GM12878 (cell line): Measurements from ENCODE around the gene CTNNA2. TPM values are rescaled to one million over a fixed set of nuclear protein-coding genes. Genes with fewer than 3 reads are reported as not detected.

Source experiments
- CREB1 ChIP-seq: IDR thresholded peaks from 2 replicates; pipeline ENCODE4 v1.6.1; 2012; ENCODE audit warnings: low read depth, mild to moderate bottlenecking, inconsistent platforms
- CTCF ChIP-seq, 3 experiments: IDR thresholded peaks in 2 of 3; conservative IDR thresholded peaks in 1 of 3; 2 replicates each; pipeline ENCODE4 v1.5.1; 2011; ENCODE audit warnings: low read depth in 3 of 3, low read length in 3 of 3, mild to moderate bottlenecking in 3 of 3, control low read depth in 2 of 3, moderate library complexity in 2 of 3, inconsistent platforms in 1 of 3, mixed read lengths in 1 of 3; ENCODE audit not compliant: control insufficient read depth in 2 of 3, insufficient read depth in 1 of 3; ENCODE audit errors: extremely low read depth in 1 of 3
- ETV6 ChIP-seq, 2 experiments: fragments of 450-650 bp in 1 of 2; IDR thresholded peaks in 1 of 2; conservative IDR thresholded peaks in 1 of 2; 2 replicates each; pipeline ENCODE4 v1.6.1; 2014; ENCODE audit warnings: antibody characterized with exemption in 1 of 2, borderline replicate concordance in 1 of 2, low read depth in 1 of 2, mild to moderate bottlenecking in 1 of 2, moderate library complexity in 1 of 2
- EZH2 ChIP-seq: IDR thresholded peaks from 2 replicates; pipeline ENCODE4 v1.6.1; 2012; ENCODE audit warnings: low read depth, mild to moderate bottlenecking, control low read depth, inconsistent platforms, low read length, borderline replicate concordance; ENCODE audit not compliant: control insufficient read depth
- FOXK2 ChIP-seq: fragments of 450-650 bp; IDR thresholded peaks from 2 replicates; pipeline ENCODE4 v1.6.1; 2017; ENCODE audit warnings: mild to moderate bottlenecking, moderate library complexity
- FOXM1 ChIP-seq: IDR thresholded peaks from 2 replicates; pipeline ENCODE4 v1.6.1; 2012; ENCODE audit warnings: low read depth, mild to moderate bottlenecking, inconsistent platforms, low read length, moderate library complexity
- HDAC6 ChIP-seq: fragments of 200-600 bp; sonication (generic); IDR thresholded peaks from one replicate; pipeline ENCODE4 v1.8.0; 2017; ENCODE audit warnings: antibody characterized with exemption; ENCODE audit not compliant: unreplicated experiment
- IRF5 ChIP-seq: fragments of 450-650 bp; IDR thresholded peaks from 2 replicates; pipeline ENCODE4 v1.6.1; 2017; ENCODE audit warnings: borderline replicate concordance
- JUND ChIP-seq: IDR thresholded peaks from 2 replicates; pipeline ENCODE4 v1.6.1; 2012; ENCODE audit warnings: low read depth, mild to moderate bottlenecking, low read length, improper control_type of control experiment, moderate library complexity
- MYC ChIP-seq: IDR thresholded peaks from 2 replicates; pipeline ENCODE4 v1.6.1; 2011; ENCODE audit warnings: mild to moderate bottlenecking, low read length, moderate library complexity, inconsistent platforms; ENCODE audit not compliant: insufficient read depth, insufficient replicate concordance, insufficient read length, severe bottlenecking
- NBN ChIP-seq: fragments of 450-650 bp; IDR thresholded peaks from 2 replicates; pipeline ENCODE4 v1.6.1; 2016
- PML ChIP-seq: IDR thresholded peaks from 2 replicates; pipeline ENCODE4 v1.6.1; 2012; ENCODE audit warnings: low read length, inconsistent platforms
- POU2F2 ChIP-seq: IDR thresholded peaks from 3 replicates; pipeline ENCODE4 v1.6.1; 2011; ENCODE audit warnings: low read depth, mild to moderate bottlenecking, low read length, borderline replicate concordance
- SIX5 ChIP-seq: IDR thresholded peaks from 2 replicates; pipeline ENCODE4 v1.6.1; 2011; ENCODE audit warnings: mild to moderate bottlenecking, low read depth, low read length, moderate library complexity; ENCODE audit not compliant: severe bottlenecking
- SUZ12 ChIP-seq: fragments of 200-600 bp; sonication (generic); IDR thresholded peaks from one replicate; pipeline ENCODE4 v1.6.1; 2018; ENCODE audit warnings: antibody characterized with exemption, mild to moderate bottlenecking; ENCODE audit not compliant: unreplicated experiment
- TCF12 ChIP-seq: IDR thresholded peaks from 2 replicates; pipeline ENCODE4 v1.6.1; 2011; ENCODE audit warnings: low read depth, mild to moderate bottlenecking, low read length
- ZNF207 ChIP-seq: fragments of 450-650 bp; IDR thresholded peaks from 2 replicates; pipeline ENCODE4 v1.6.1; 2014; ENCODE audit warnings: antibody characterized with exemption, mild to moderate bottlenecking, borderline replicate concordance
- ZNF622 ChIP-seq: fragments of 450-650 bp; IDR thresholded peaks from 2 replicates; pipeline ENCODE4 v1.6.1; 2017; ENCODE audit warnings: mild to moderate bottlenecking, inconsistent platforms
- polyA plus RNA-seq, 11 experiments: library from polyadenylated mRNA; depleted of rRNA in 4 of 11; unstranded in 6 of 11; stranded (reverse) in 5 of 11; fragments of >200 nt; fragmentation: Nextera tagmentation in 4 of 11; fragmentation: Illumina TruSeq in 1 of 11; extraction: Ambion mirVana in 4 of 11; extraction: Trizol in 1 of 11; gene quantifications; 1 replicate in 1 of 11; 2 replicates in 10 of 11; pipeline versions ENCODE4 v1.2.1 to v1.2.3, GENCODE V29; 2011 to 2016; ENCODE audit warnings: inconsistent platforms in 2 of 11, missing spikeins in 2 of 11, low read depth in 1 of 11
- total RNA-seq, 4 experiments: library from RNA; depleted of rRNA in 3 of 4; stranded (reverse); fragments of >200 nt in 3 of 4; fragmentation: Illumina TruSeq in 1 of 4; extraction: Trizol in 1 of 4; gene quantifications; 2 replicates each; pipeline versions ENCODE4 v1.2.1 to v1.2.3, GENCODE V29; 2013 to 2021
- TF ChIP-seq, protein P1 (sequence below): IDR thresholded peaks from 2 replicates; pipeline ENCODE4 v1.6.1; 2012; ENCODE audit warnings: low read depth, low read length, improper control_type of control experiment
- TF ChIP-seq, protein P2 (sequence below): IDR thresholded peaks from 2 replicates; pipeline ENCODE4 v1.6.1; 2011; ENCODE audit warnings: low read depth, low read length, improper control_type of control experiment, borderline replicate concordance
- TF ChIP-seq, protein P3 (sequence below): fragments of 450-650 bp; formaldehyde crosslinking; IDR thresholded peaks from 2 replicates; pipeline ENCODE4 v1.4.0; 2020; ENCODE audit warnings: mild to moderate bottlenecking, moderate library complexity

The CTNNA2 gene
- total and polyA plus RNA-seq, 10 of the 15 experiments (the other 5 are each of a cell fraction or from before 2014, with no cell fraction given) = 2.4 to 36.2 (median 6.6) TPM

- TF ChIP-seq ETV6 (conservative IDR thresholded peaks at IDR 0.05 in 1 of 2, IDR thresholded peaks at IDR 0.05 in 1 of 2; ENCODE audit: borderline replicate concordance in 1 of 2, low read depth in 1 of 2) = no peak
- TF ChIP-seq FOXK2 = no peak
- peak; percentile 47; the same call in 1 of the 2 replicates for TF ChIP-seq JUND
- TF ChIP-seq POU2F2 = no peak
- no peak for TF ChIP-seq SUZ12
- no peak for TF ChIP-seq ZNF622
- TF ChIP-seq, protein P1, sequence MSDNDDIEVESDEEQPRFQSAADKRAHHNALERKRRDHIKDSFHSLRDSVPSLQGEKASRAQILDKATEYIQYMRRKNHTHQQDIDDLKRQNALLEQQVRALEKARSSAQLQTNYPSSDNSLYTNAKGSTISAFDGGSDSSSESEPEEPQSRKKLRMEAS = no peak
- TF ChIP-seq CTCF (IDR thresholded peaks at IDR 0.05 in 2 of 3, conservative IDR thresholded peaks at IDR 0.05 in 1 of 3; ENCODE audit: control insufficient read depth in 2 of 3, extremely low read depth in 1 of 3, insufficient read depth in 1 of 3, low read depth in 3 of 3, low read length in 3 of 3) = no peak
- TF ChIP-seq EZH2 = no peak
- no peak for TF ChIP-seq HDAC6
- no peak for TF ChIP-seq FOXM1
- TF ChIP-seq ZNF207 = no peak
- no peak for TF ChIP-seq SIX5
- TF ChIP-seq MYC = no peak
- TF ChIP-seq NBN = peak; percentile 75; the same call in 1 of the 2 replicates
- TF ChIP-seq, protein P2, sequence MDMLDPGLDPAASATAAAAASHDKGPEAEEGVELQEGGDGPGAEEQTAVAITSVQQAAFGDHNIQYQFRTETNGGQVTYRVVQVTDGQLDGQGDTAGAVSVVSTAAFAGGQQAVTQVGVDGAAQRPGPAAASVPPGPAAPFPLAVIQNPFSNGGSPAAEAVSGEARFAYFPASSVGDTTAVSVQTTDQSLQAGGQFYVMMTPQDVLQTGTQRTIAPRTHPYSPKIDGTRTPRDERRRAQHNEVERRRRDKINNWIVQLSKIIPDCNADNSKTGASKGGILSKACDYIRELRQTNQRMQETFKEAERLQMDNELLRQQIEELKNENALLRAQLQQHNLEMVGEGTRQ = no peak
- no peak for TF ChIP-seq CREB1
- TF ChIP-seq, protein P3, sequence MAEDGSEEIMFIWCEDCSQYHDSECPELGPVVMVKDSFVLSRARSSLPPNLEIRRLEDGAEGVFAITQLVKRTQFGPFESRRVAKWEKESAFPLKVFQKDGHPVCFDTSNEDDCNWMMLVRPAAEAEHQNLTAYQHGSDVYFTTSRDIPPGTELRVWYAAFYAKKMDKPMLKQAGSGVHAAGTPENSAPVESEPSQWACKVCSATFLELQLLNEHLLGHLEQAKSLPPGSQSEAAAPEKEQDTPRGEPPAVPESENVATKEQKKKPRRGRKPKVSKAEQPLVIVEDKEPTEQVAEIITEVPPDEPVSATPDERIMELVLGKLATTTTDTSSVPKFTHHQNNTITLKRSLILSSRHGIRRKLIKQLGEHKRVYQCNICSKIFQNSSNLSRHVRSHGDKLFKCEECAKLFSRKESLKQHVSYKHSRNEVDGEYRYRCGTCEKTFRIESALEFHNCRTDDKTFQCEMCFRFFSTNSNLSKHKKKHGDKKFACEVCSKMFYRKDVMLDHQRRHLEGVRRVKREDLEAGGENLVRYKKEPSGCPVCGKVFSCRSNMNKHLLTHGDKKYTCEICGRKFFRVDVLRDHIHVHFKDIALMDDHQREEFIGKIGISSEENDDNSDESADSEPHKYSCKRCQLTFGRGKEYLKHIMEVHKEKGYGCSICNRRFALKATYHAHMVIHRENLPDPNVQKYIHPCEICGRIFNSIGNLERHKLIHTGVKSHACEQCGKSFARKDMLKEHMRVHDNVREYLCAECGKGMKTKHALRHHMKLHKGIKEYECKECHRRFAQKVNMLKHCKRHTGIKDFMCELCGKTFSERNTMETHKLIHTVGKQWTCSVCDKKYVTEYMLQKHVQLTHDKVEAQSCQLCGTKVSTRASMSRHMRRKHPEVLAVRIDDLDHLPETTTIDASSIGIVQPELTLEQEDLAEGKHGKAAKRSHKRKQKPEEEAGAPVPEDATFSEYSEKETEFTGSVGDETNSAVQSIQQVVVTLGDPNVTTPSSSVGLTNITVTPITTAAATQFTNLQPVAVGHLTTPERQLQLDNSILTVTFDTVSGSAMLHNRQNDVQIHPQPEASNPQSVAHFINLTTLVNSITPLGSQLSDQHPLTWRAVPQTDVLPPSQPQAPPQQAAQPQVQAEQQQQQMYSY (CRISPR knock-in tag) = no peak
- TF ChIP-seq TCF12 = peak; percentile 83
- TF ChIP-seq IRF5 = no peak
- TF ChIP-seq PML = 0 out of 2 replicates have a peak, but pooled peaks have one; percentile 48
Observed at GRCh38 chr2:80525152-80525551, 1012.3 kb downstream of the CTNNA2 start (continued).
